Liver (tissue), 9 donors: ENCODE data around the gene NUDT1. TPM values are rescaled to one million over a fixed set of nuclear protein-coding genes. Genes with fewer than 3 reads are reported as not detected.

ENCODE experiments used
- DNase-seq: peaks from one replicate; pipeline ENCODE4 v3.0.0-alpha.2; 2017; ENCODE audit warnings: low spot score
- H3K27ac ChIP-seq, 2 donors: one replicate each; pipeline ENCODE4 v1.7.0; 2013; ENCODE audit warnings: inconsistent platforms in 2 of 2, low read length in 2 of 2, control low read depth in 1 of 2, low read depth in 1 of 2, mild to moderate bottlenecking in 1 of 2
- H3K27me3 ChIP-seq, 4 donors: one replicate each; pipeline versions ENCODE4 v1.6.1 to v1.7.0; 2013; ENCODE audit warnings: low read length in 3 of 4, inconsistent platforms in 1 of 4, mild to moderate bottlenecking in 1 of 4, moderate library complexity in 1 of 4; ENCODE audit not compliant: control insufficient read depth in 4 of 4, insufficient read depth in 4 of 4
- H3K36me3 ChIP-seq, 4 donors: one replicate each; pipeline versions ENCODE4 v1.6.1 to v1.7.0; 2013; ENCODE audit warnings: low read length in 3 of 4, mild to moderate bottlenecking in 3 of 4, low read depth in 1 of 4, moderate library complexity in 1 of 4; ENCODE audit not compliant: control insufficient read depth in 4 of 4, insufficient read depth in 3 of 4
- H3K4me1 ChIP-seq, 4 donors: one replicate each; pipeline versions ENCODE4 v1.6.1 to v1.7.0; 2013; ENCODE audit warnings: low read length in 3 of 4, mild to moderate bottlenecking in 3 of 4, moderate library complexity in 1 of 4; ENCODE audit not compliant: control insufficient read depth in 4 of 4, insufficient read depth in 4 of 4
- H3K4me3 ChIP-seq, 3 donors: one replicate each; pipeline versions ENCODE4 v1.6.1 to v1.7.0; 2013; ENCODE audit warnings: low read length in 3 of 3, control low read depth in 1 of 3, low read depth in 1 of 3, mild to moderate bottlenecking in 1 of 3
- H3K9ac ChIP-seq, 2 donors: one replicate each; pipeline ENCODE4 v1.7.0; 2013; ENCODE audit warnings: low read length in 2 of 2, mild to moderate bottlenecking in 2 of 2, moderate library complexity in 2 of 2, control low read depth in 1 of 2, low read depth in 1 of 2
- H3K9me3 ChIP-seq, 4 donors: one replicate each; pipeline versions ENCODE4 v1.6.1 to v1.7.0; 2013; ENCODE audit warnings: low read length in 3 of 4; ENCODE audit not compliant: control insufficient read depth in 4 of 4
- FOXA1 ChIP-seq: IDR thresholded peaks from 2 replicates; pipeline ENCODE4 v1.6.1; 2016; ENCODE audit warnings: antibody characterized with exemption
- FOXA2 ChIP-seq: IDR thresholded peaks from 2 replicates; pipeline ENCODE4 v1.6.1; 2016; ENCODE audit warnings: antibody characterized with exemption
- GABPA ChIP-seq, 2 donors: IDR thresholded peaks in 1 of 2; conservative IDR thresholded peaks in 1 of 2; 2 replicates each; pipeline ENCODE4 v1.6.1; 2016; ENCODE audit warnings: antibody characterized with exemption in 2 of 2, mild to moderate bottlenecking in 1 of 2, moderate library complexity in 1 of 2
- HNF4A ChIP-seq, 2 donors: conservative IDR thresholded peaks; 2 replicates each; pipeline ENCODE4 v1.6.1; 2016; ENCODE audit warnings: antibody characterized with exemption in 2 of 2, mild to moderate bottlenecking in 2 of 2
- HNF4G ChIP-seq: IDR thresholded peaks from 2 replicates; pipeline ENCODE4 v1.6.1; 2016; ENCODE audit warnings: antibody characterized with exemption
- JUND ChIP-seq, 2 donors: IDR thresholded peaks; 2 replicates each; pipeline ENCODE4 v1.6.1; 2016; ENCODE audit warnings: antibody characterized with exemption in 2 of 2
- RAD21 ChIP-seq, 2 donors: IDR thresholded peaks; 2 replicates each; pipeline ENCODE4 v1.6.1; 2016; ENCODE audit warnings: antibody characterized with exemption in 2 of 2, mild to moderate bottlenecking in 2 of 2
- RXRA ChIP-seq, 2 donors: IDR thresholded peaks; 2 replicates each; pipeline ENCODE4 v1.6.1; 2017 to 2018; ENCODE audit warnings: antibody characterized with exemption in 2 of 2, mild to moderate bottlenecking in 1 of 2
- SP1 ChIP-seq: IDR thresholded peaks from 2 replicates; pipeline ENCODE4 v1.6.1; 2018; ENCODE audit warnings: antibody characterized with exemption, mild to moderate bottlenecking
- YY1 ChIP-seq: IDR thresholded peaks from 2 replicates; pipeline ENCODE4 v1.6.1; 2016; ENCODE audit warnings: antibody characterized with exemption, mild to moderate bottlenecking
- WGBS: extraction: QIAGEN DNeasy Blood & Tissue Kit; methylation state at CpG from one replicate; pipeline ENCODE4 v1.1.7; 2013; 5-methylcytosine and 5-hydroxymethylcytosine counted together
- polyA plus RNA-seq, 2 donors: library from polyadenylated mRNA; stranded (reverse) in 1 of 2; unstranded in 1 of 2; fragments of 200-250 nt in 1 of 2; fragments of >200 nt in 1 of 2; fragmentation: Nextera tagmentation in 1 of 2; extraction: Ambion mirVana in 1 of 2; gene quantifications; one replicate each; pipeline versions ENCODE4 v1.2.1 to v1.2.3, GENCODE V29; 2013 to 2015
- total RNA-seq, 2 donors: library from RNA; depleted of rRNA; stranded (reverse); fragments of >200 nt; gene quantifications; one replicate each; pipeline ENCODE4 v1.2.3, GENCODE V29; 2014
- TF ChIP-seq, protein P1 (sequence below): IDR thresholded peaks from 2 replicates; pipeline ENCODE4 v1.6.1; 2016; ENCODE audit warnings: antibody characterized with exemption
- TF ChIP-seq, protein P2 (sequence below): IDR thresholded peaks from 2 replicates; pipeline ENCODE4 v1.6.1; 2016; ENCODE audit warnings: antibody characterized with exemption
- TF ChIP-seq, protein P3 (sequence below): fragments of 150-350 bp; IDR thresholded peaks from 2 replicates; pipeline ENCODE4 v1.5.1; 2017; ENCODE audit warnings: improper control_type of control experiment, low read depth, low read length; ENCODE audit not compliant: missing input control
- TF ChIP-seq, protein P4 (sequence below): IDR thresholded peaks from 2 replicates; pipeline ENCODE4 v1.6.1; 2016; ENCODE audit warnings: antibody characterized with exemption, mild to moderate bottlenecking
- donor health status: healthy.
- donor health status: healthy.
- donor health status: healthy.
- donor health status: healthy.
- donor health status: healthy.

Gene NUDT1
- total and polyA plus RNA-seq, 4 donors, result 1.0 to 22.3 (median 3.1) TPM

DNA sequence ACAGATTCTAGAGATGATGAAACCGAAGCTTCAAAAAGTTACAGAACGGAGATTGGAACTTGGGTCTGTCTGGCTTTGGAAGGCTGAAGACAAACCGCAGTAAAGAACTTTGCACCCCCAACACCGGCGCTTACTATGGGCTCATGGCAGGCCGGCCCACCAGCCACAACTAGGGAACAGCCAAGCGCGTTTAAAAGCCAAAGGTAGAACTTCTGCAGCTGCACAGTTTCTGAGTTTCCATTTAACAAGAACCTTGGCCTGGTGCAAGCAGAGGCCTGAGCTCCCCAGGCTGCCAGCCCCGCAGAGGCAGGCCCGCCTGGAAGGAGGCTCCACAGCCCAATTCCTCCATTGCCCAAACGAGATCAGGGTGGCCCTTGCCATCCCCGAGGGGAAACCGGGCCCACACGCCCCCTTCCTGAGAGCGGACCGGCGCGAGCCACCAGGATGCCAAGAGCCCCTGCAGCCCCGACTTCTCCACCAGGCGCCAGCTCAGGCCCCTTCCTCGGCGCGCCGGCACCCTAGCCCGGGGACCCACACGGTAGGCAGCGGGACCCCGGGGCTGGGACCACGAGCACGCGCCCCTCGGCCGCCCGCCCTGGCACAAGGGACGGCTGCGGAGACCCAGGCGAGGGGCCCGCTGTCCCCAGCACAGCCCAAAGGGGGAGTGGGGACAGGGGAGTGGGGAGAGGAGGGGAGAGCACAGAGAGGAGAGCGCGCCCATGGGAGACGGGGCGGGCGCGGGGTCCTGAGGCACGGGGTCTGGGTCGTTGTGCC, 9.8 kb upstream of the NUDT1 start:
- Histone ChIP-seq H3K9ac (peak overlapping the region; percentile 33 to 34), H3K36me3 (peaks cover 4 to 36% (median 16%) of the 10 kb centered on the region in 4 donors), H3K27ac (peak overlapping the region in 1 of 2 donors; percentile 70), H3K27me3 (no peaks in the 10 kb centered on the region), H3K9me3 (no peaks in the 10 kb centered on the region), H3K4me1 (peaks cover 0 to 17% (median 16%) of the 10 kb centered on the region in 4 donors), H3K4me3 (peak overlapping the region; percentile 82 to 98 (median 86))
- TF ChIP-seq FOXA2 (no peak), GABPA (IDR thresholded peaks at IDR 0.05 in 1 of 2, conservative IDR thresholded peaks at IDR 0.05 in 1 of 2) (no peak)
- DNase-seq, result peak; percentile 47
- 2% methylated on average over 46 of the region's 46 CpGs for WGBS

DNA sequence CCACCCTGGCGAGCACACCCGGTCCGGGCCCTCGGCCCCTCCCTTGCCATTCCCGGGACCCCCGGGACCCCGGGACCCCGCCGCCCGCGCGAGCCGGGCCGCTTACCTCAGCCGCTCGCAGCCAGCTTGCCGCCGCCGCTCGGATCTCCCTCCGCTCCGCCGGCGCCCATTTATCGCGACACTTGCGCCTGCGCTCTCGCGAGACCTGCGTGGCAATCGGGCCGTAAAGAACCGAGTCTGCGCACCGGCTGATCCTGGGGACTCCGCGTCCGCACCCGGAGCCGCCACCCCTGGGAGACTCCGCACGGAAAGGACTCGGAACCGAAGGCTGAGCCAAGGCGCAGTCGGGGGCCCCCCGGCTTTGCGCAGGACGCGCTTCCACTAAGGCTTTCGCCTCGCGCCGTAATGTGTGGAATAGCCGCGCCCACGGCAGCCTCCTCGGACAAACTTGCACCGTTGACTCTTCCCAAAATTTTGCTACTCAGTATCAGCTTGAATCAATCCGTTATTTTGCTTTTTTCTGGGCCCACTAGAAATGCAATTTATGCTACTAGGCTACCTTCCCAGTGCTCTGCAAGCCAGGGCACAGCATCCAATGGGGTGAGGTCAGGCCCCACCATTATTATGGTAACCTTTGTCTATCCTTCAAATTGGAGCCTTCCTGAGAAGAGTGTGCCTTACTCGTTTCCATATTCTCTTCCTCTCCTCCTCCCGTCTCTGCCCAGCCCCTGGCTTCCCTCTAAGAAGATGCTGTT, 9.1 kb upstream of the NUDT1 start, which contains the start of gene MAD1L1:
MAD1L1 (minus strand) TSS at position 180 of the 755 bp plus-strand sequence. CDS start 2,812 bp downstream, outside the sequence.
- TF ChIP-seq RAD21 (IDR thresholded peaks at IDR 0.05) (peak in 1 of 2 donors; percentile 8), GABPA (IDR thresholded peaks at IDR 0.05 in 1 of 2, conservative IDR thresholded peaks at IDR 0.05 in 1 of 2) (peak in 1 of 2 donors; percentile 74)
- TF ChIP-seq, protein P1, sequence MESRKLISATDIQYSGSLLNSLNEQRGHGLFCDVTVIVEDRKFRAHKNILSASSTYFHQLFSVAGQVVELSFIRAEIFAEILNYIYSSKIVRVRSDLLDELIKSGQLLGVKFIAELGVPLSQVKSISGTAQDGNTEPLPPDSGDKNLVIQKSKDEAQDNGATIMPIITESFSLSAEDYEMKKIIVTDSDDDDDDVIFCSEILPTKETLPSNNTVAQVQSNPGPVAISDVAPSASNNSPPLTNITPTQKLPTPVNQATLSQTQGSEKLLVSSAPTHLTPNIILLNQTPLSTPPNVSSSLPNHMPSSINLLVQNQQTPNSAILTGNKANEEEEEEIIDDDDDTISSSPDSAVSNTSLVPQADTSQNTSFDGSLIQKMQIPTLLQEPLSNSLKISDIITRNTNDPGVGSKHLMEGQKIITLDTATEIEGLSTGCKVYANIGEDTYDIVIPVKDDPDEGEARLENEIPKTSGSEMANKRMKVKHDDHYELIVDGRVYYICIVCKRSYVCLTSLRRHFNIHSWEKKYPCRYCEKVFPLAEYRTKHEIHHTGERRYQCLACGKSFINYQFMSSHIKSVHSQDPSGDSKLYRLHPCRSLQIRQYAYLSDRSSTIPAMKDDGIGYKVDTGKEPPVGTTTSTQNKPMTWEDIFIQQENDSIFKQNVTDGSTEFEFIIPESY, result peak; percentile 99
- TF ChIP-seq, protein P2, sequence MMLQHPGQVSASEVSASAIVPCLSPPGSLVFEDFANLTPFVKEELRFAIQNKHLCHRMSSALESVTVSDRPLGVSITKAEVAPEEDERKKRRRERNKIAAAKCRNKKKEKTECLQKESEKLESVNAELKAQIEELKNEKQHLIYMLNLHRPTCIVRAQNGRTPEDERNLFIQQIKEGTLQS, result no peak

DNA sequence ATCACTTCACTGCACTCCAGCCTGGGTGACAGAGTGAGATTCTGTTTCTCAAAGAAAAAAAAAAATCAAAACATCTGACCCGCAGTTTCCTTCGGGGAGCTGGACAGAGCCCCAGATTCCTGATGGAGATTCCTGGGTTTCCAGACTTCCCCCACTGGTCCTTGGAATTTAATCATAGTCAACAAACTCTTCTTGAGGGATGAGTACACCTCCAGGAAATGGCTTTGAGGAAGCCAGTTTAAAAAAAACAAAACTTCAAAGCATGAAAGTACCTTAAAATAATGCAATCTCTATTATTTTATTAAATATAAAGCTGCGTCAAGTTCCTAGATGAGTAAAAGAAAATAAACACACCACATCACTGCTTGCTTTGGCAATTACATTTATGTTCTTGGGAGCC, 8.1 kb upstream of the NUDT1 start:
- Histone ChIP-seq H3K36me3 (peaks cover 2 to 40% (median 21%) of the 10 kb centered on the region in 4 donors), H3K4me1 (peaks cover 0 to 17% (median 16%) of the 10 kb centered on the region in 4 donors), H3K9me3 (no peaks in the 10 kb centered on the region), H3K27me3 (no peaks in the 10 kb centered on the region), H3K9ac (no peak overlapping the region), H3K27ac (no peak overlapping the region), H3K4me3 (no peak overlapping the region)
- 91% methylated on average over 3 of the region's 3 CpGs for WGBS
- no peak for DNase-seq
- TF ChIP-seq, protein P3, sequence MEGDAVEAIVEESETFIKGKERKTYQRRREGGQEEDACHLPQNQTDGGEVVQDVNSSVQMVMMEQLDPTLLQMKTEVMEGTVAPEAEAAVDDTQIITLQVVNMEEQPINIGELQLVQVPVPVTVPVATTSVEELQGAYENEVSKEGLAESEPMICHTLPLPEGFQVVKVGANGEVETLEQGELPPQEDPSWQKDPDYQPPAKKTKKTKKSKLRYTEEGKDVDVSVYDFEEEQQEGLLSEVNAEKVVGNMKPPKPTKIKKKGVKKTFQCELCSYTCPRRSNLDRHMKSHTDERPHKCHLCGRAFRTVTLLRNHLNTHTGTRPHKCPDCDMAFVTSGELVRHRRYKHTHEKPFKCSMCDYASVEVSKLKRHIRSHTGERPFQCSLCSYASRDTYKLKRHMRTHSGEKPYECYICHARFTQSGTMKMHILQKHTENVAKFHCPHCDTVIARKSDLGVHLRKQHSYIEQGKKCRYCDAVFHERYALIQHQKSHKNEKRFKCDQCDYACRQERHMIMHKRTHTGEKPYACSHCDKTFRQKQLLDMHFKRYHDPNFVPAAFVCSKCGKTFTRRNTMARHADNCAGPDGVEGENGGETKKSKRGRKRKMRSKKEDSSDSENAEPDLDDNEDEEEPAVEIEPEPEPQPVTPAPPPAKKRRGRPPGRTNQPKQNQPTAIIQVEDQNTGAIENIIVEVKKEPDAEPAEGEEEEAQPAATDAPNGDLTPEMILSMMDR, result no peak
- TF ChIP-seq RAD21 (IDR thresholded peaks at IDR 0.05), result no peak
- TF ChIP-seq, protein P4, sequence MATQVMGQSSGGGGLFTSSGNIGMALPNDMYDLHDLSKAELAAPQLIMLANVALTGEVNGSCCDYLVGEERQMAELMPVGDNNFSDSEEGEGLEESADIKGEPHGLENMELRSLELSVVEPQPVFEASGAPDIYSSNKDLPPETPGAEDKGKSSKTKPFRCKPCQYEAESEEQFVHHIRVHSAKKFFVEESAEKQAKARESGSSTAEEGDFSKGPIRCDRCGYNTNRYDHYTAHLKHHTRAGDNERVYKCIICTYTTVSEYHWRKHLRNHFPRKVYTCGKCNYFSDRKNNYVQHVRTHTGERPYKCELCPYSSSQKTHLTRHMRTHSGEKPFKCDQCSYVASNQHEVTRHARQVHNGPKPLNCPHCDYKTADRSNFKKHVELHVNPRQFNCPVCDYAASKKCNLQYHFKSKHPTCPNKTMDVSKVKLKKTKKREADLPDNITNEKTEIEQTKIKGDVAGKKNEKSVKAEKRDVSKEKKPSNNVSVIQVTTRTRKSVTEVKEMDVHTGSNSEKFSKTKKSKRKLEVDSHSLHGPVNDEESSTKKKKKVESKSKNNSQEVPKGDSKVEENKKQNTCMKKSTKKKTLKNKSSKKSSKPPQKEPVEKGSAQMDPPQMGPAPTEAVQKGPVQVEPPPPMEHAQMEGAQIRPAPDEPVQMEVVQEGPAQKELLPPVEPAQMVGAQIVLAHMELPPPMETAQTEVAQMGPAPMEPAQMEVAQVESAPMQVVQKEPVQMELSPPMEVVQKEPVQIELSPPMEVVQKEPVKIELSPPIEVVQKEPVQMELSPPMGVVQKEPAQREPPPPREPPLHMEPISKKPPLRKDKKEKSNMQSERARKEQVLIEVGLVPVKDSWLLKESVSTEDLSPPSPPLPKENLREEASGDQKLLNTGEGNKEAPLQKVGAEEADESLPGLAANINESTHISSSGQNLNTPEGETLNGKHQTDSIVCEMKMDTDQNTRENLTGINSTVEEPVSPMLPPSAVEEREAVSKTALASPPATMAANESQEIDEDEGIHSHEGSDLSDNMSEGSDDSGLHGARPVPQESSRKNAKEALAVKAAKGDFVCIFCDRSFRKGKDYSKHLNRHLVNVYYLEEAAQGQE, result no peak
- TF ChIP-seq JUND (IDR thresholded peaks at IDR 0.05), result no peak
- no peak for TF ChIP-seq HNF4A (conservative IDR thresholded peaks at IDR 0.05)
- TF ChIP-seq, protein P2, result no peak
- TF ChIP-seq FOXA1, result no peak
- no peak for TF ChIP-seq GABPA (IDR thresholded peaks at IDR 0.05 in 1 of 2, conservative IDR thresholded peaks at IDR 0.05 in 1 of 2)
- TF ChIP-seq SP1, result no peak
- TF ChIP-seq YY1, result no peak
- TF ChIP-seq RXRA (IDR thresholded peaks at IDR 0.05), result no peak
- no peak for TF ChIP-seq HNF4G

More for the DNA sequence above, 9.1 kb upstream of the NUDT1 start, which contains the start of gene MAD1L1:
- Histone ChIP-seq H3K4me1 (peaks cover 0 to 17% (median 16%) of the 10 kb centered on the region in 4 donors), H3K9me3 (no peaks in the 10 kb centered on the region), H3K4me3 (peak within 1 kb of the TSS; percentile 82 to 98 (median 86)), H3K36me3 (peaks cover 2 to 34% (median 17%) of the 10 kb centered on the region in 4 donors), H3K27ac (peak within 1 kb of the TSS in 1 of 2 donors; percentile 70), H3K9ac (peak within 1 kb of the TSS; percentile 33 to 34), H3K27me3 (no peaks in the 10 kb centered on the region)
- WGBS, result under 1% methylated on average over 63 of the region's 63 CpGs
- DNase-seq, result peak; percentile 89
